ENCODE measurements around the gene GNG3.
A peak's percentile ranks its signal among the peaks of the same experiment; 100 is the strongest.

DNA sequence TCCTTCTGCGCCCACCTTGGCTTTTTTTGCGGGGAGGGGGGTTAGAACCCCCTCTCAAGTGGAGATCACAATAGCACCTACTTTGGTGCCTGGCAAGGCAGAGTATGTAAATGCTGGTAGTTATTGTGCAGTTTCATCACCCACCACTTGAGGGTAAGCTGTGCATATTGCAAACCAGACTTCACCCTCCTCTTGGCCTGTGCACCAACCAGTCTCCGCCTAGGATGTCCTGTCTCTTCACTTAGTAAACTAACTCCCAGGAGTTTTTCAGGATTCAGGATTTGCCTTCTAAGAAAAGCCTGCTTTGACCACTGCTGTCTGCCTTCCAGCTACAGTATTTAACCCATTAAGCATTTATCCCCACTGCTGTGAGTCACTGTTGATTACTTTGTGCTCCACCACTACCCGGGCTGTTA, 26.6 kb upstream of the GNG3 start:
- TF ChIP-seq, protein P1, sequence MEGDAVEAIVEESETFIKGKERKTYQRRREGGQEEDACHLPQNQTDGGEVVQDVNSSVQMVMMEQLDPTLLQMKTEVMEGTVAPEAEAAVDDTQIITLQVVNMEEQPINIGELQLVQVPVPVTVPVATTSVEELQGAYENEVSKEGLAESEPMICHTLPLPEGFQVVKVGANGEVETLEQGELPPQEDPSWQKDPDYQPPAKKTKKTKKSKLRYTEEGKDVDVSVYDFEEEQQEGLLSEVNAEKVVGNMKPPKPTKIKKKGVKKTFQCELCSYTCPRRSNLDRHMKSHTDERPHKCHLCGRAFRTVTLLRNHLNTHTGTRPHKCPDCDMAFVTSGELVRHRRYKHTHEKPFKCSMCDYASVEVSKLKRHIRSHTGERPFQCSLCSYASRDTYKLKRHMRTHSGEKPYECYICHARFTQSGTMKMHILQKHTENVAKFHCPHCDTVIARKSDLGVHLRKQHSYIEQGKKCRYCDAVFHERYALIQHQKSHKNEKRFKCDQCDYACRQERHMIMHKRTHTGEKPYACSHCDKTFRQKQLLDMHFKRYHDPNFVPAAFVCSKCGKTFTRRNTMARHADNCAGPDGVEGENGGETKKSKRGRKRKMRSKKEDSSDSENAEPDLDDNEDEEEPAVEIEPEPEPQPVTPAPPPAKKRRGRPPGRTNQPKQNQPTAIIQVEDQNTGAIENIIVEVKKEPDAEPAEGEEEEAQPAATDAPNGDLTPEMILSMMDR (IDR thresholded peaks at IDR 0.05): peak; percentile 44 to 74 (median 54)
- no peak for TF ChIP-seq POLR2A (IDR thresholded peaks at IDR 0.05)

All from uterus (tissue), 2 donors.